ENCODE data around the gene GPS1. TPM values are rescaled to one million over a fixed set of nuclear protein-coding genes. Genes with fewer than 3 reads are reported as not detected.

The GPS1 gene
- polyA plus RNA-seq, 1 of the 3 experiments (the other 2 are of a cell fraction): 264 TPM

DNA sequence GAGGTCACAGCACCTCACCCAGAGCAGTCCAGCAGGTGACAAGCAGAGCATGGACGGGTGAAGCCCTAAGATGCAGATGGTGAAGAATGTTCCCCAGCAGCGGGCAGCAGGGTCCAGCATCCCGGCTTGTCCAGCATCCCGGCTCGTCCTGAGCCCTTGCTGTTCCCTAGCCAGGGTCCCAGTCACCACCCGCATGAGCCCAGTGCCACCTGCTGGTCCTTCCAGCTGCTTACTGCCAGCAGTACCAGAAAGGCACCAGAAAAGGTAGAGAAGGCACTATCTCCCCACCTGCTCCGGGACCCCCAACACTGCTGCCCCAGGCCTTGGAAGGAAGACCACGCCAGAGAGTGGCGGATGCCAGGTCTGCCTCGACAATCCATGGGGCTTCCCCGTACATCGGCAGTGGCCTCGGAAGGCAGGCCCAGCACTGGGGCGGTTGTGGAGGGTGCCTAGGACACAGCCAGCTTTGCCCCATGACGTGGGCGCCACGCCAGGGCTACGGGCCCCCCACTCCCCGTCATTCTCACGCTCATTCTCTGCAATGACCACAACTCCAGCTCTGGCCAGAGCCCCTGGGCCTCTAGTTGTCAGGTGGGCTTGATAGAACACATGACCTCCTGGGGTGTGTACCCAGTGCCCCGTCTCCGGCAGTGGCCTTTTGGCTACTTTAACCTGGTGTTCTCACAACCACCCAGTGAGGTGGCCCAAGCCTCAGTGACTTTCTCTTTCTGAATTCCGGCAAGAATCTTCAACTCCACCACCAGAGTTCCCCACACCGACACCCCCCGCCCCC is 30.4 kb upstream of the GPS1 start (continued):
- TF ChIP-seq, protein P1, sequence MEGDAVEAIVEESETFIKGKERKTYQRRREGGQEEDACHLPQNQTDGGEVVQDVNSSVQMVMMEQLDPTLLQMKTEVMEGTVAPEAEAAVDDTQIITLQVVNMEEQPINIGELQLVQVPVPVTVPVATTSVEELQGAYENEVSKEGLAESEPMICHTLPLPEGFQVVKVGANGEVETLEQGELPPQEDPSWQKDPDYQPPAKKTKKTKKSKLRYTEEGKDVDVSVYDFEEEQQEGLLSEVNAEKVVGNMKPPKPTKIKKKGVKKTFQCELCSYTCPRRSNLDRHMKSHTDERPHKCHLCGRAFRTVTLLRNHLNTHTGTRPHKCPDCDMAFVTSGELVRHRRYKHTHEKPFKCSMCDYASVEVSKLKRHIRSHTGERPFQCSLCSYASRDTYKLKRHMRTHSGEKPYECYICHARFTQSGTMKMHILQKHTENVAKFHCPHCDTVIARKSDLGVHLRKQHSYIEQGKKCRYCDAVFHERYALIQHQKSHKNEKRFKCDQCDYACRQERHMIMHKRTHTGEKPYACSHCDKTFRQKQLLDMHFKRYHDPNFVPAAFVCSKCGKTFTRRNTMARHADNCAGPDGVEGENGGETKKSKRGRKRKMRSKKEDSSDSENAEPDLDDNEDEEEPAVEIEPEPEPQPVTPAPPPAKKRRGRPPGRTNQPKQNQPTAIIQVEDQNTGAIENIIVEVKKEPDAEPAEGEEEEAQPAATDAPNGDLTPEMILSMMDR (IDR thresholded peaks at IDR 0.05): peak; percentile 86
- peak; percentile 68; the same call in 1 of the 2 replicates for TF ChIP-seq RCOR1 (IDR thresholded peaks at IDR 0.05; ENCODE audit: low read length)
- TF ChIP-seq, protein P2, sequence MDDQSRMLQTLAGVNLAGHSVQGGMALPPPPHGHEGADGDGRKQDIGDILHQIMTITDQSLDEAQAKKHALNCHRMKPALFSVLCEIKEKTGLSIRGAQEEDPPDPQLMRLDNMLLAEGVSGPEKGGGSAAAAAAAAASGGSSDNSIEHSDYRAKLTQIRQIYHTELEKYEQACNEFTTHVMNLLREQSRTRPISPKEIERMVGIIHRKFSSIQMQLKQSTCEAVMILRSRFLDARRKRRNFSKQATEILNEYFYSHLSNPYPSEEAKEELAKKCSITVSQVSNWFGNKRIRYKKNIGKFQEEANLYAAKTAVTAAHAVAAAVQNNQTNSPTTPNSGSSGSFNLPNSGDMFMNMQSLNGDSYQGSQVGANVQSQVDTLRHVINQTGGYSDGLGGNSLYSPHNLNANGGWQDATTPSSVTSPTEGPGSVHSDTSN (IDR thresholded peaks at IDR 0.05): no peak

DNA sequence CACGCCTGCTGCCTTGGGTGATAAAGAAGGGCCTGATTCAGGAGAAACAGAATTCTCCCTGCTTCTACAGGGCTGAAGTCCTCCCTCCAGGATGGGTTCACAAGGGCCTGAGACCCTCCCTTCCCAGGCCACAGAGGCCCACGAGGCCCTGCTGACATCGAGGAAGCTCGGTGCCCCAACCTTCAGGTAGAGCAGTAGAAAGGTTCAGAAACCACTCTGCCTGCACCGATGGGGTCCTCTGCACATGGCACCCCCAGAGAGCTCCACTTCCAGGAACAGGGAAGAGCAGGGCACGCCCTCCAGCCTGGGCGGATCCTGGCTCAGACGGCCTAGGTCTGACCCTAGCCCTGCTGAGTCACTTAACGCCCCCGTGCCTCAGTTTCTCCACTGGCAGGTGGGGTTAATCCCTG is 29.8 kb upstream of the GPS1 start:
- peaks cover 18 to 36% of the 10 kb centered on the region in 2 experiments; a peak in 3 of 4 replicates for H3K4me1 ChIP-seq (ENCODE audit: control insufficient read depth in 1 of 2, insufficient read depth in 2 of 2, low read depth in 1 of 2, low read length in 1 of 2)
- TF ChIP-seq RFX5 (IDR thresholded peaks at IDR 0.05; ENCODE audit: low read length): no peak
- no peak for TF ChIP-seq RAD21 (IDR thresholded peaks at IDR 0.05; ENCODE audit: low read length)
- TF ChIP-seq SIN3A (IDR thresholded peaks at IDR 0.05; ENCODE audit: borderline replicate concordance, low read depth, low read length): no peak
- TF ChIP-seq, protein P3, sequence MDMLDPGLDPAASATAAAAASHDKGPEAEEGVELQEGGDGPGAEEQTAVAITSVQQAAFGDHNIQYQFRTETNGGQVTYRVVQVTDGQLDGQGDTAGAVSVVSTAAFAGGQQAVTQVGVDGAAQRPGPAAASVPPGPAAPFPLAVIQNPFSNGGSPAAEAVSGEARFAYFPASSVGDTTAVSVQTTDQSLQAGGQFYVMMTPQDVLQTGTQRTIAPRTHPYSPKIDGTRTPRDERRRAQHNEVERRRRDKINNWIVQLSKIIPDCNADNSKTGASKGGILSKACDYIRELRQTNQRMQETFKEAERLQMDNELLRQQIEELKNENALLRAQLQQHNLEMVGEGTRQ (IDR thresholded peaks at IDR 0.05; ENCODE audit: borderline replicate concordance, low read depth, low read length): no peak
- TF ChIP-seq MXI1 (IDR thresholded peaks at IDR 0.05; ENCODE audit: low read depth, low read length): no peak
- no peak for TF ChIP-seq CHD2 (IDR thresholded peaks at IDR 0.05; ENCODE audit: low read length, partially characterized antibody)
- TF ChIP-seq, protein P4, sequence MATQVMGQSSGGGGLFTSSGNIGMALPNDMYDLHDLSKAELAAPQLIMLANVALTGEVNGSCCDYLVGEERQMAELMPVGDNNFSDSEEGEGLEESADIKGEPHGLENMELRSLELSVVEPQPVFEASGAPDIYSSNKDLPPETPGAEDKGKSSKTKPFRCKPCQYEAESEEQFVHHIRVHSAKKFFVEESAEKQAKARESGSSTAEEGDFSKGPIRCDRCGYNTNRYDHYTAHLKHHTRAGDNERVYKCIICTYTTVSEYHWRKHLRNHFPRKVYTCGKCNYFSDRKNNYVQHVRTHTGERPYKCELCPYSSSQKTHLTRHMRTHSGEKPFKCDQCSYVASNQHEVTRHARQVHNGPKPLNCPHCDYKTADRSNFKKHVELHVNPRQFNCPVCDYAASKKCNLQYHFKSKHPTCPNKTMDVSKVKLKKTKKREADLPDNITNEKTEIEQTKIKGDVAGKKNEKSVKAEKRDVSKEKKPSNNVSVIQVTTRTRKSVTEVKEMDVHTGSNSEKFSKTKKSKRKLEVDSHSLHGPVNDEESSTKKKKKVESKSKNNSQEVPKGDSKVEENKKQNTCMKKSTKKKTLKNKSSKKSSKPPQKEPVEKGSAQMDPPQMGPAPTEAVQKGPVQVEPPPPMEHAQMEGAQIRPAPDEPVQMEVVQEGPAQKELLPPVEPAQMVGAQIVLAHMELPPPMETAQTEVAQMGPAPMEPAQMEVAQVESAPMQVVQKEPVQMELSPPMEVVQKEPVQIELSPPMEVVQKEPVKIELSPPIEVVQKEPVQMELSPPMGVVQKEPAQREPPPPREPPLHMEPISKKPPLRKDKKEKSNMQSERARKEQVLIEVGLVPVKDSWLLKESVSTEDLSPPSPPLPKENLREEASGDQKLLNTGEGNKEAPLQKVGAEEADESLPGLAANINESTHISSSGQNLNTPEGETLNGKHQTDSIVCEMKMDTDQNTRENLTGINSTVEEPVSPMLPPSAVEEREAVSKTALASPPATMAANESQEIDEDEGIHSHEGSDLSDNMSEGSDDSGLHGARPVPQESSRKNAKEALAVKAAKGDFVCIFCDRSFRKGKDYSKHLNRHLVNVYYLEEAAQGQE (IDR thresholded peaks at IDR 0.05; ENCODE audit: low read depth, low read length): no peak
- TF ChIP-seq EZH2phosphoT487 (IDR thresholded peaks at IDR 0.05; ENCODE audit: borderline replicate concordance, low read depth): no peak
- TF ChIP-seq, protein P5, sequence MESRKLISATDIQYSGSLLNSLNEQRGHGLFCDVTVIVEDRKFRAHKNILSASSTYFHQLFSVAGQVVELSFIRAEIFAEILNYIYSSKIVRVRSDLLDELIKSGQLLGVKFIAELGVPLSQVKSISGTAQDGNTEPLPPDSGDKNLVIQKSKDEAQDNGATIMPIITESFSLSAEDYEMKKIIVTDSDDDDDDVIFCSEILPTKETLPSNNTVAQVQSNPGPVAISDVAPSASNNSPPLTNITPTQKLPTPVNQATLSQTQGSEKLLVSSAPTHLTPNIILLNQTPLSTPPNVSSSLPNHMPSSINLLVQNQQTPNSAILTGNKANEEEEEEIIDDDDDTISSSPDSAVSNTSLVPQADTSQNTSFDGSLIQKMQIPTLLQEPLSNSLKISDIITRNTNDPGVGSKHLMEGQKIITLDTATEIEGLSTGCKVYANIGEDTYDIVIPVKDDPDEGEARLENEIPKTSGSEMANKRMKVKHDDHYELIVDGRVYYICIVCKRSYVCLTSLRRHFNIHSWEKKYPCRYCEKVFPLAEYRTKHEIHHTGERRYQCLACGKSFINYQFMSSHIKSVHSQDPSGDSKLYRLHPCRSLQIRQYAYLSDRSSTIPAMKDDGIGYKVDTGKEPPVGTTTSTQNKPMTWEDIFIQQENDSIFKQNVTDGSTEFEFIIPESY (IDR thresholded peaks at IDR 0.05; ENCODE audit: borderline replicate concordance, low read depth): no peak
- TF ChIP-seq, protein P6, sequence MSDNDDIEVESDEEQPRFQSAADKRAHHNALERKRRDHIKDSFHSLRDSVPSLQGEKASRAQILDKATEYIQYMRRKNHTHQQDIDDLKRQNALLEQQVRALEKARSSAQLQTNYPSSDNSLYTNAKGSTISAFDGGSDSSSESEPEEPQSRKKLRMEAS (IDR thresholded peaks at IDR 0.05; ENCODE audit: low read depth): no peak
- no peak for TF ChIP-seq ELF1 (IDR thresholded peaks at IDR 0.05)
- TF ChIP-seq EP300 (IDR thresholded peaks at IDR 0.05; ENCODE audit: borderline replicate concordance in 1 of 2, low read depth in 1 of 2, low read length in 1 of 2): no peak
- no peak for TF ChIP-seq MEF2A (IDR thresholded peaks at IDR 0.05; ENCODE audit: borderline replicate concordance, low read depth)
- no peak for TF ChIP-seq RCOR1 (IDR thresholded peaks at IDR 0.05; ENCODE audit: low read length)
- no peak for TF ChIP-seq POLR2AphosphoS5 (IDR thresholded peaks at IDR 0.05; ENCODE audit: low read depth, low read length)
- TF ChIP-seq RXRA (IDR thresholded peaks at IDR 0.05; ENCODE audit: borderline replicate concordance, low read depth): no peak

More for the DNA sequence above, 29.8 kb upstream of the GPS1 start:
- H3K4me3 ChIP-seq (ENCODE audit: low read depth in 2 of 2, low read length in 1 of 2): peak overlapping the region; percentile 88 to 92
- peaks cover 36% of the 10 kb centered on the region for H3K79me2 ChIP-seq (ENCODE audit: insufficient read depth)
- no peak for DNase-seq
- no peak overlapping the region for H2AFZ ChIP-seq (ENCODE audit: low read depth)
- peaks cover 17% of the 10 kb centered on the region for H4K20me1 ChIP-seq (ENCODE audit: insufficient read depth)
- H3K9ac ChIP-seq: peak overlapping the region; percentile 86
- POLR2A ChIA-PET: interaction anchor here (0.6 to 4.2 kb wide), 9 partner anchors 9 to 106 kb away, joined by 3 to 41 read pairs (median 7); partner anchors contain the start of genes DCXR, FASN, NOTUM and RAC3
- H3K9me3 ChIP-seq: no peaks in the 10 kb centered on the region
- H3F3A ChIP-seq (replicated peaks; ENCODE audit: insufficient read depth): peaks cover 32% of the 10 kb centered on the region
- peaks cover 7 to 20% of the 10 kb centered on the region in 2 experiments for H3K36me3 ChIP-seq (replicated peaks in 1 of 2; ENCODE audit: control insufficient read depth in 1 of 2, insufficient read depth in 2 of 2, low read length in 1 of 2)
- H3K9me2 ChIP-seq: no peaks in the 10 kb centered on the region
- H3K27ac ChIP-seq (ENCODE audit: low read depth in 2 of 2, low read length in 1 of 2): peak overlapping the region; percentile 41
- WGBS (ENCODE audit: low lambda C conversion rate): 4% methylated on average over 8 of the region's 10 CpGs
- CTCF ChIA-PET: interaction anchor here (0.8 to 35.7 kb wide), 29 partner anchors 9 to 769 kb away, joined by 3 to 1216 read pairs (median 11); partner anchors contain the start of genes ARHGDIA, ARL16, ASPSCR1 and DCXR
- H3K4me2 ChIP-seq: peak overlapping the region; percentile 99
- H3K27me3 ChIP-seq (ENCODE audit: insufficient read depth): no peaks in the 10 kb centered on the region

Data from SK-N-SH (cell line).